ENCODE measurements around the gene NDUFV1. TPM values are rescaled to one million over a fixed set of nuclear protein-coding genes. Genes with fewer than 3 reads are reported as not detected.
A peak's percentile ranks its signal among the peaks of the same experiment; 100 is the strongest.

Gene NDUFV1
- total RNA-seq, 1 experiment from 2014 or later = 250 TPM

DNA sequence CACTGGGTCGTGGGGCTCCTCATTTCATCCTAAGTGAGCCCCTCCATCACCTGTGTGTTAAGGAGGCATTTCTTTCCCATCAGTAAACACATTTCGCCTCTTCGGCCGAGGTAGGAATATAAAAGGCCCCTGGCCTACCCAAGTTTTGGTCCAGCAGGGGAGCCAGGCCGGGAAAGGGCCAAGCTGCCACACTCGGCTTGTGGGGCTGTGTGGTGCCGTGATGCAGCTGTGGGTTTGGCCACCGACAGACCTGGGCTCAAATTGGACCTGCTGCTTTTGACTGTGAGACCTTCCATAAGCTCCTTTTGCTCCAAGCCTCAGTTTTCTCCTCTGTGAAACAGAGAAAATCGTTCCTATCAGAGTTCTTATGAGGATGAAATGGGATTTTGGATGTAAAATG, 771 bp downstream of the NDUFV1 start:
- H3K27ac ChIP-seq (ENCODE audit: low read depth, low read length, poor library complexity, severe bottlenecking) = peak overlapping the region; percentile 74
- TF ChIP-seq EZH2 (IDR thresholded peaks at IDR 0.05; ENCODE audit: borderline replicate concordance, low read depth, low read length, poor library complexity, severe bottlenecking) = no peak
- TF ChIP-seq CTCF (conservative IDR thresholded peaks at IDR 0.05; ENCODE audit: low read depth, low read length) = no peak
- H3K4me1 ChIP-seq (ENCODE audit: insufficient read depth, low read length, poor library complexity, severe bottlenecking) = peaks cover 6% of the 10 kb centered on the region
- ChIA-PET CTCF (no interaction called here), POLR2A (ENCODE audit: low non-redundant PET) (no interaction called here)
- peak overlapping the region; percentile 79 for H3K4me3 ChIP-seq (ENCODE audit: low read depth, low read length, poor library complexity, severe bottlenecking)
- no peaks in the 10 kb centered on the region for H3K27me3 ChIP-seq (replicated peaks; ENCODE audit: insufficient read depth, low read depth, low read length, poor library complexity)
- intact Hi-C loops (cut with micrococcal nuclease; ENCODE audit: unreplicated experiment) = no loop called here
- no peaks in the 10 kb centered on the region for H3K9me3 ChIP-seq (ENCODE audit: low read depth, low read length, poor library complexity, severe bottlenecking)
- no peak for DNase-seq (ENCODE audit: low spot score)
- peaks cover 32% of the 10 kb centered on the region for H3K36me3 ChIP-seq (ENCODE audit: insufficient read depth, low read length, poor library complexity, severe bottlenecking)
- BruUV-seq (replicated peaks) = no TSS peak

DNA sequence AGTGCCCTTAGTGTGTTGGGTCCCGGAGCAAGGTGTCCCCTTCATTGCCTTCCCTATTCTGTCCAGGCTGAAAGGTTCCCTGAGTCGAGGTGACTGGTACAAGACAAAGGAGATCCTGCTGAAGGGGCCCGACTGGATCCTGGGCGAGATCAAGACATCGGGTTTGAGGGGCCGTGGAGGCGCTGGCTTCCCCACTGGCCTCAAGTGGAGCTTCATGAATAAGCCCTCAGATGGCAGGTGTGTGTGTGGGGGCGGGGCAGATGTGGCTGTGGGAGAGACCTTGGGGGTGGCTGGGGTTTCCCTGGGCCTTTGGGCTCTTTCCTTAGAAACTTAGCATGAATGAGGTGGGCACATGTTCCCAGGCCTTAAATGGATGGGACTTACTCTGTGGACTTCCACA, 1.8 kb downstream of the NDUFV1 start:
- ChIA-PET POLR2A (ENCODE audit: low non-redundant PET) (no interaction called here), CTCF (interaction anchor here (0.8 kb wide), 1 partner anchor 21 kb away, joined by 3 read pairs; the partner anchor contains the start of gene NUDT8)
- BruUV-seq (replicated peaks) = no TSS peak
- Histone ChIP-seq H3K4me3 (ENCODE audit: low read depth, low read length, poor library complexity, severe bottlenecking) (no peak overlapping the region), H3K27me3 (replicated peaks; ENCODE audit: insufficient read depth, low read depth, low read length, poor library complexity) (no peaks in the 10 kb centered on the region), H3K27ac (ENCODE audit: low read depth, low read length, poor library complexity, severe bottlenecking) (no peak overlapping the region), H3K36me3 (ENCODE audit: insufficient read depth, low read length, poor library complexity, severe bottlenecking) (peaks cover 32% of the 10 kb centered on the region), H3K9me3 (ENCODE audit: low read depth, low read length, poor library complexity, severe bottlenecking) (no peaks in the 10 kb centered on the region), H3K4me1 (ENCODE audit: insufficient read depth, low read length, poor library complexity, severe bottlenecking) (peaks cover 6% of the 10 kb centered on the region)
- no peak for DNase-seq (ENCODE audit: low spot score)
- TF ChIP-seq CTCF (conservative IDR thresholded peaks at IDR 0.05; ENCODE audit: low read depth, low read length) = no peak
- TF ChIP-seq EZH2 (IDR thresholded peaks at IDR 0.05; ENCODE audit: borderline replicate concordance, low read depth, low read length, poor library complexity, severe bottlenecking) = no peak
- intact Hi-C loops (cut with micrococcal nuclease; ENCODE audit: unreplicated experiment) = no loop called here

GRCh38 chr11:67609316-67609715, 2.6 kb downstream of the NDUFV1 start:
- Histone ChIP-seq H3K27ac (ENCODE audit: low read depth, low read length, poor library complexity, severe bottlenecking) (no peak overlapping the region), H3K36me3 (ENCODE audit: insufficient read depth, low read length, poor library complexity, severe bottlenecking) (peaks cover 32% of the 10 kb centered on the region), H3K9me3 (ENCODE audit: low read depth, low read length, poor library complexity, severe bottlenecking) (no peaks in the 10 kb centered on the region), H3K4me1 (ENCODE audit: insufficient read depth, low read length, poor library complexity, severe bottlenecking) (peaks cover 9% of the 10 kb centered on the region), H3K4me3 (ENCODE audit: low read depth, low read length, poor library complexity, severe bottlenecking) (no peak overlapping the region), H3K27me3 (replicated peaks; ENCODE audit: insufficient read depth, low read depth, low read length, poor library complexity) (no peaks in the 10 kb centered on the region)
- ChIA-PET CTCF (interaction anchor here (0.8 kb wide), 1 partner anchor 20 kb away, joined by 3 read pairs; the partner anchor contains the start of gene NUDT8), POLR2A (ENCODE audit: low non-redundant PET) (no interaction called here)
- TF ChIP-seq CTCF (conservative IDR thresholded peaks at IDR 0.05; ENCODE audit: low read depth, low read length) (no peak), EZH2 (IDR thresholded peaks at IDR 0.05; ENCODE audit: borderline replicate concordance, low read depth, low read length, poor library complexity, severe bottlenecking) (no peak)
- intact Hi-C loops (cut with micrococcal nuclease; ENCODE audit: unreplicated experiment) = no loop called here
- BruUV-seq (replicated peaks) = no TSS peak
- DNase-seq (ENCODE audit: low spot score) = no peak

Measured in A673 (cell line).